Mesothelial cell of epicardium (in vitro differentiated cells): ENCODE results near the gene PRKG1. TPM values are rescaled to one million over a fixed set of nuclear protein-coding genes. Genes with fewer than 3 reads are reported as not detected.

Experiments used
- DNase-seq, 2 experiments: peaks; one replicate each; pipeline ENCODE4 v3.0.0; 2021; ENCODE audit warnings: low spot score in 2 of 2; ENCODE audit not compliant: unreplicated experiment in 2 of 2
- H3K27ac Mint-ChIP-seq: 2 replicates; pipeline ENCODE4 v1.8.0; 2021; ENCODE audit warnings: mixed read lengths
- H3K27me3 Mint-ChIP-seq: 2 replicates; pipeline ENCODE4 v1.8.0; 2021; ENCODE audit warnings: low read depth, mixed read lengths
- H3K36me3 Mint-ChIP-seq: 2 replicates; pipeline ENCODE4 v1.8.0; 2021; ENCODE audit warnings: mixed read lengths
- H3K4me1 Mint-ChIP-seq: 2 replicates; pipeline ENCODE4 v1.8.0; 2021; ENCODE audit warnings: mixed read lengths
- H3K4me3 Mint-ChIP-seq: 2 replicates; pipeline ENCODE4 v1.8.0; 2021; ENCODE audit warnings: mild to moderate bottlenecking, moderate library complexity, mixed read lengths
- H3K9me3 Mint-ChIP-seq: 2 replicates; pipeline ENCODE4 v1.8.0; 2021; ENCODE audit warnings: mixed read lengths
- CTCF ChIP-seq: fragments of 200-600 bp; sonication (generic); IDR thresholded peaks from one replicate; pipeline ENCODE4 v1.5.0; 2021; ENCODE audit warnings: antibody characterized with exemption; ENCODE audit not compliant: unreplicated experiment
- total RNA-seq: library from RNA; stranded (reverse); gene quantifications from 3 replicates; pipeline ENCODE4 v1.2.1, GENCODE V29; 2021

Gene PRKG1
- total RNA-seq, 1 donor from 2014 or later: 37.0 TPM

GRCh38 chr10:51708609-51709008 lies 634.3 kb downstream of the PRKG1 start:
- peaks cover 30% of the 10 kb centered on the region for H3K4me1 Mint-ChIP-seq
- H3K27ac Mint-ChIP-seq: no peak overlapping the region
- no peak overlapping the region for H3K4me3 Mint-ChIP-seq
- no peaks in the 10 kb centered on the region for H3K36me3 Mint-ChIP-seq
- no peaks in the 10 kb centered on the region for H3K27me3 Mint-ChIP-seq
- no peak for TF ChIP-seq CTCF
- no peaks in the 10 kb centered on the region for H3K9me3 Mint-ChIP-seq
- no peak for DNase-seq

GRCh38 chr10:51709324-51709972 lies 635.2 kb downstream of the PRKG1 start:
- no peak for TF ChIP-seq CTCF
- H3K27ac Mint-ChIP-seq: no peak overlapping the region
- no peak for DNase-seq

GRCh38 chr10:51711519-51711891 lies 637.2 kb downstream of the PRKG1 start:
- no peak for TF ChIP-seq CTCF
- Mint-ChIP-seq H3K27ac (peak overlapping the region; percentile 39), H3K4me3 (no peak overlapping the region), H3K36me3 (no peaks in the 10 kb centered on the region), H3K4me1 (peaks cover 30% of the 10 kb centered on the region), H3K9me3 (no peaks in the 10 kb centered on the region), H3K27me3 (no peaks in the 10 kb centered on the region)
- no peak for DNase-seq

More at GRCh38 chr10:51709324-51709972, 635.2 kb downstream of the PRKG1 start:
- Mint-ChIP-seq H3K27me3 (no peaks in the 10 kb centered on the region), H3K4me1 (peaks cover 30% of the 10 kb centered on the region), H3K36me3 (no peaks in the 10 kb centered on the region), H3K9me3 (no peaks in the 10 kb centered on the region), H3K4me3 (no peak overlapping the region)

- H3K27me3 Mint-ChIP-seq: no peaks in the 10 kb centered on the region
- peaks cover 28% of the 10 kb centered on the region for H3K4me1 Mint-ChIP-seq
- TF ChIP-seq CTCF: no peak
- no peaks in the 10 kb centered on the region for H3K9me3 Mint-ChIP-seq
- DNase-seq: no peak
- no peak overlapping the region for H3K4me3 Mint-ChIP-seq
- no peak overlapping the region for H3K27ac Mint-ChIP-seq
- no peaks in the 10 kb centered on the region for H3K36me3 Mint-ChIP-seq
Observed at GRCh38 chr10:51716981-51717380, 642.7 kb downstream of the PRKG1 start.

- Mint-ChIP-seq H3K4me1 (peaks cover 19% of the 10 kb centered on the region), H3K9me3 (no peaks in the 10 kb centered on the region), H3K36me3 (no peaks in the 10 kb centered on the region), H3K27me3 (no peaks in the 10 kb centered on the region), H3K4me3 (no peak overlapping the region), H3K27ac (peak overlapping the region; percentile 28)
- no peak for TF ChIP-seq CTCF
- no peak for DNase-seq
Observed at GRCh38 chr10:51718804-51719291, 644.6 kb downstream of the PRKG1 start.
